ENCODE results near the gene TMEM131.
"Not testable (repeated sequence)": the region's sequence is repeated elsewhere in the genome, so short reads cannot be mapped to it uniquely, and the experiment has no call there.

TMEM131 gene

GRCh38 chr2:97853057-97853456 is 142.7 kb downstream of the TMEM131 start:
- not testable (repeated sequence) for H3K9ac ChIP-seq (ENCODE audit: low read depth, low read length); H3K36me3 ChIP-seq (ENCODE audit: control insufficient read depth, insufficient read depth, low read length); H3K4me3 ChIP-seq (ENCODE audit: low read depth, low read length); H3K9me3 ChIP-seq (ENCODE audit: control insufficient read depth, insufficient read depth, low read length); H3K4me1 ChIP-seq (ENCODE audit: control insufficient read depth, insufficient read depth, low read length); H3K27ac ChIP-seq (ENCODE audit: low read depth, low read length); H3K27me3 ChIP-seq (ENCODE audit: control insufficient read depth, insufficient read depth, low read length)

GRCh38 chr2:97851172-97851571 is 144.6 kb downstream of the TMEM131 start:
- H3K27ac ChIP-seq (ENCODE audit: low read depth, low read length) = no peak overlapping the region
- H3K27me3 ChIP-seq (ENCODE audit: control insufficient read depth, insufficient read depth, low read length) = no peaks in the 10 kb centered on the region
- no peak overlapping the region for H3K4me3 ChIP-seq (ENCODE audit: low read depth, low read length)
- no peak overlapping the region for H3K9ac ChIP-seq (ENCODE audit: low read depth, low read length)
- no peaks in the 10 kb centered on the region for H3K36me3 ChIP-seq (ENCODE audit: control insufficient read depth, insufficient read depth, low read length)
- no peaks in the 10 kb centered on the region for H3K9me3 ChIP-seq (ENCODE audit: control insufficient read depth, insufficient read depth, low read length)
- no peaks in the 10 kb centered on the region for H3K4me1 ChIP-seq (ENCODE audit: control insufficient read depth, insufficient read depth, low read length)

GRCh38 chr2:97849881-97850528 is 145.7 kb downstream of the TMEM131 start:
- H3K36me3 ChIP-seq (ENCODE audit: control insufficient read depth, insufficient read depth, low read length) = no peaks in the 10 kb centered on the region
- peaks cover 2% of the 10 kb centered on the region; the same call in 1 of the 2 replicates for H3K4me1 ChIP-seq (ENCODE audit: control insufficient read depth, insufficient read depth, low read length)
- H3K4me3 ChIP-seq (ENCODE audit: low read depth, low read length) = no peak overlapping the region
- H3K27me3 ChIP-seq (ENCODE audit: control insufficient read depth, insufficient read depth, low read length) = no peaks in the 10 kb centered on the region
- no peaks in the 10 kb centered on the region for H3K9me3 ChIP-seq (ENCODE audit: control insufficient read depth, insufficient read depth, low read length)
- H3K27ac ChIP-seq (ENCODE audit: low read depth, low read length) = no peak overlapping the region
- H3K9ac ChIP-seq (ENCODE audit: low read depth, low read length) = no peak overlapping the region

GRCh38 chr2:97848306-97848705 is 147.4 kb downstream of the TMEM131 start:
- H3K9me3 ChIP-seq (ENCODE audit: control insufficient read depth, insufficient read depth, low read length) = no peaks in the 10 kb centered on the region
- H3K9ac ChIP-seq (ENCODE audit: low read depth, low read length) = no peak overlapping the region
- no peak overlapping the region for H3K27ac ChIP-seq (ENCODE audit: low read depth, low read length)
- peaks cover 8% of the 10 kb centered on the region; the same call in 1 of the 2 replicates for H3K4me1 ChIP-seq (ENCODE audit: control insufficient read depth, insufficient read depth, low read length)
- no peak overlapping the region for H3K4me3 ChIP-seq (ENCODE audit: low read depth, low read length)
- no peaks in the 10 kb centered on the region for H3K36me3 ChIP-seq (ENCODE audit: control insufficient read depth, insufficient read depth, low read length)
- H3K27me3 ChIP-seq (ENCODE audit: control insufficient read depth, insufficient read depth, low read length) = no peaks in the 10 kb centered on the region

- not testable (repeated sequence) for H3K9me3 ChIP-seq (ENCODE audit: control insufficient read depth, insufficient read depth, low read length)
These were observed 149.0 kb downstream of the TMEM131 start for GRCh38 chr2:97846716-97847115.

GRCh38 chr2:97845818-97846217 is 149.9 kb downstream of the TMEM131 start:
- no peaks in the 10 kb centered on the region for H3K9me3 ChIP-seq (ENCODE audit: control insufficient read depth, insufficient read depth, low read length)
- no peak overlapping the region for H3K27ac ChIP-seq (ENCODE audit: low read depth, low read length)
- peaks cover 8% of the 10 kb centered on the region; the same call in 1 of the 2 replicates for H3K4me1 ChIP-seq (ENCODE audit: control insufficient read depth, insufficient read depth, low read length)
- H3K27me3 ChIP-seq (ENCODE audit: control insufficient read depth, insufficient read depth, low read length) = no peaks in the 10 kb centered on the region
- no peak overlapping the region for H3K9ac ChIP-seq (ENCODE audit: low read depth, low read length)
- peaks cover 3% of the 10 kb centered on the region; the same call in 1 of the 2 replicates for H3K36me3 ChIP-seq (ENCODE audit: control insufficient read depth, insufficient read depth, low read length)
- H3K4me3 ChIP-seq (ENCODE audit: low read depth, low read length) = no peak overlapping the region

More at GRCh38 chr2:97846716-97847115, 149.0 kb downstream of the TMEM131 start:
- not testable (repeated sequence) for H3K27ac ChIP-seq (ENCODE audit: low read depth, low read length); H3K27me3 ChIP-seq (ENCODE audit: control insufficient read depth, insufficient read depth, low read length); H3K9ac ChIP-seq (ENCODE audit: low read depth, low read length); H3K36me3 ChIP-seq (ENCODE audit: control insufficient read depth, insufficient read depth, low read length); H3K4me1 ChIP-seq (ENCODE audit: control insufficient read depth, insufficient read depth, low read length); H3K4me3 ChIP-seq (ENCODE audit: low read depth, low read length)

- Histone ChIP-seq H3K27ac (ENCODE audit: low read depth, low read length) (no peak overlapping the region), H3K9me3 (ENCODE audit: control insufficient read depth, insufficient read depth, low read length) (no peaks in the 10 kb centered on the region), H3K4me1 (ENCODE audit: control insufficient read depth, insufficient read depth, low read length) (peaks cover 8% of the 10 kb centered on the region; the same call in 1 of the 2 replicates), H3K36me3 (ENCODE audit: control insufficient read depth, insufficient read depth, low read length) (peaks cover 3% of the 10 kb centered on the region; the same call in 1 of the 2 replicates), H3K4me3 (ENCODE audit: low read depth, low read length) (no peak overlapping the region), H3K9ac (ENCODE audit: low read depth, low read length) (no peak overlapping the region), H3K27me3 (ENCODE audit: control insufficient read depth, insufficient read depth, low read length) (no peaks in the 10 kb centered on the region)
These were observed 150.6 kb downstream of the TMEM131 start for GRCh38 chr2:97845133-97845532.

GRCh38 chr2:97844311-97844859 is 151.4 kb downstream of the TMEM131 start:
- H3K9ac ChIP-seq (ENCODE audit: low read depth, low read length) = no peak overlapping the region
- H3K4me3 ChIP-seq (ENCODE audit: low read depth, low read length) = no peak overlapping the region
- H3K36me3 ChIP-seq (ENCODE audit: control insufficient read depth, insufficient read depth, low read length) = peaks cover 3% of the 10 kb centered on the region; the same call in 1 of the 2 replicates
- H3K4me1 ChIP-seq (ENCODE audit: control insufficient read depth, insufficient read depth, low read length) = peaks cover 8% of the 10 kb centered on the region; the same call in 1 of the 2 replicates
- no peaks in the 10 kb centered on the region for H3K9me3 ChIP-seq (ENCODE audit: control insufficient read depth, insufficient read depth, low read length)
- no peak overlapping the region for H3K27ac ChIP-seq (ENCODE audit: low read depth, low read length)
- no peaks in the 10 kb centered on the region for H3K27me3 ChIP-seq (ENCODE audit: control insufficient read depth, insufficient read depth, low read length)

- Histone ChIP-seq H3K9me3 (ENCODE audit: control insufficient read depth, insufficient read depth, low read length) (no peaks in the 10 kb centered on the region), H3K27me3 (ENCODE audit: control insufficient read depth, insufficient read depth, low read length) (no peaks in the 10 kb centered on the region), H3K4me1 (ENCODE audit: control insufficient read depth, insufficient read depth, low read length) (peaks cover 8% of the 10 kb centered on the region; the same call in 1 of the 2 replicates), H3K4me3 (ENCODE audit: low read depth, low read length) (no peak overlapping the region), H3K27ac (ENCODE audit: low read depth, low read length) (no peak overlapping the region), H3K36me3 (ENCODE audit: control insufficient read depth, insufficient read depth, low read length) (peaks cover 3% of the 10 kb centered on the region; the same call in 1 of the 2 replicates), H3K9ac (ENCODE audit: low read depth, low read length) (no peak overlapping the region)
These were observed 155.6 kb downstream of the TMEM131 start for GRCh38 chr2:97840198-97840597.

GRCh38 chr2:97834610-97835009 is 161.1 kb downstream of the TMEM131 start:
- no peak overlapping the region for H3K9ac ChIP-seq (ENCODE audit: low read depth, low read length)
- H3K27ac ChIP-seq (ENCODE audit: low read depth, low read length) = no peak overlapping the region
- H3K9me3 ChIP-seq (ENCODE audit: control insufficient read depth, insufficient read depth, low read length) = no peaks in the 10 kb centered on the region; the same call in 1 of the 2 replicates
- no peaks in the 10 kb centered on the region for H3K36me3 ChIP-seq (ENCODE audit: control insufficient read depth, insufficient read depth, low read length)
- peaks cover 13% of the 10 kb centered on the region for H3K4me1 ChIP-seq (ENCODE audit: control insufficient read depth, insufficient read depth, low read length)
- no peaks in the 10 kb centered on the region for H3K27me3 ChIP-seq (ENCODE audit: control insufficient read depth, insufficient read depth, low read length)
- no peak overlapping the region for H3K4me3 ChIP-seq (ENCODE audit: low read depth, low read length)

GRCh38 chr2:97831121-97831520 is 164.6 kb downstream of the TMEM131 start:
- Histone ChIP-seq H3K4me1 (ENCODE audit: control insufficient read depth, insufficient read depth, low read length) (peaks cover 13% of the 10 kb centered on the region), H3K27me3 (ENCODE audit: control insufficient read depth, insufficient read depth, low read length) (no peaks in the 10 kb centered on the region), H3K4me3 (ENCODE audit: low read depth, low read length) (no peak overlapping the region), H3K9ac (ENCODE audit: low read depth, low read length) (no peak overlapping the region), H3K9me3 (ENCODE audit: control insufficient read depth, insufficient read depth, low read length) (no peaks in the 10 kb centered on the region; the same call in 1 of the 2 replicates), H3K36me3 (ENCODE audit: control insufficient read depth, insufficient read depth, low read length) (no peaks in the 10 kb centered on the region), H3K27ac (ENCODE audit: low read depth, low read length) (no peak overlapping the region)

Measured in HUES48 (cell line).